ENCODE results near the gene GGT7.

- TF ChIP-seq, protein P1, sequence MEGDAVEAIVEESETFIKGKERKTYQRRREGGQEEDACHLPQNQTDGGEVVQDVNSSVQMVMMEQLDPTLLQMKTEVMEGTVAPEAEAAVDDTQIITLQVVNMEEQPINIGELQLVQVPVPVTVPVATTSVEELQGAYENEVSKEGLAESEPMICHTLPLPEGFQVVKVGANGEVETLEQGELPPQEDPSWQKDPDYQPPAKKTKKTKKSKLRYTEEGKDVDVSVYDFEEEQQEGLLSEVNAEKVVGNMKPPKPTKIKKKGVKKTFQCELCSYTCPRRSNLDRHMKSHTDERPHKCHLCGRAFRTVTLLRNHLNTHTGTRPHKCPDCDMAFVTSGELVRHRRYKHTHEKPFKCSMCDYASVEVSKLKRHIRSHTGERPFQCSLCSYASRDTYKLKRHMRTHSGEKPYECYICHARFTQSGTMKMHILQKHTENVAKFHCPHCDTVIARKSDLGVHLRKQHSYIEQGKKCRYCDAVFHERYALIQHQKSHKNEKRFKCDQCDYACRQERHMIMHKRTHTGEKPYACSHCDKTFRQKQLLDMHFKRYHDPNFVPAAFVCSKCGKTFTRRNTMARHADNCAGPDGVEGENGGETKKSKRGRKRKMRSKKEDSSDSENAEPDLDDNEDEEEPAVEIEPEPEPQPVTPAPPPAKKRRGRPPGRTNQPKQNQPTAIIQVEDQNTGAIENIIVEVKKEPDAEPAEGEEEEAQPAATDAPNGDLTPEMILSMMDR (conservative IDR thresholded peaks at IDR 0.05; ENCODE audit: low read depth, low read length), result no peak
- TF ChIP-seq EZH2 (IDR thresholded peaks at IDR 0.05; ENCODE audit: low read length, unreplicated experiment) (no peak), EZH2phosphoT487 (IDR thresholded peaks at IDR 0.05; ENCODE audit: borderline replicate concordance, low read length) (no peak)
Measured at GRCh38 chr20:34849778-34850177, 22.9 kb downstream of the GGT7 start.

All from PC-3 (cell line).